ENCODE data around the gene TCL1A. TPM values are rescaled to one million over a fixed set of nuclear protein-coding genes. Genes with fewer than 3 reads are reported as not detected.

Gene TCL1A
- polyA plus RNA-seq, 1 experiment = not detected

GRCh38 chr14:95725685-95726336, 11.9 kb upstream of the TCL1A start:
- ChIA-PET POLR2A (no interaction called here), CTCF (no interaction called here)
- Histone ChIP-seq H3K4me3 (ENCODE audit: low read depth, low read length) (no peak overlapping the region), H3K27ac (ENCODE audit: low read depth, low read length) (no peak overlapping the region), H3K9me3 (ENCODE audit: control insufficient read depth, insufficient read depth, low read length) (no peaks in the 10 kb centered on the region), H3K27me3 (ENCODE audit: control insufficient read depth, insufficient read depth, low read length) (no peaks in the 10 kb centered on the region)
- no peak for DNase-seq (ENCODE audit: low read depth, low spot score)
- no peak for TF ChIP-seq CTCF (IDR thresholded peaks at IDR 0.05; ENCODE audit: low read depth, low read length)

- DNase-seq (ENCODE audit: low read depth, low spot score) = no peak
- no peak overlapping the region for H3K4me3 ChIP-seq (ENCODE audit: low read depth, low read length)
- no peaks in the 10 kb centered on the region for H3K27me3 ChIP-seq (ENCODE audit: control insufficient read depth, insufficient read depth, low read length)
- no peaks in the 10 kb centered on the region for H3K9me3 ChIP-seq (ENCODE audit: control insufficient read depth, insufficient read depth, low read length)
- TF ChIP-seq CTCF (IDR thresholded peaks at IDR 0.05; ENCODE audit: low read depth, low read length) = no peak
- H3K27ac ChIP-seq (ENCODE audit: low read depth, low read length) = no peak overlapping the region
- POLR2A ChIA-PET = no interaction called here
- CTCF ChIA-PET = no interaction called here
These were observed 8.7 kb upstream of the TCL1A start for GRCh38 chr14:95722525-95723190.

GRCh38 chr14:95712398-95712797, 1.5 kb downstream of the TCL1A start:
- no peak overlapping the region for H3K27ac ChIP-seq (ENCODE audit: low read depth, low read length)
- no peak overlapping the region for H3K4me3 ChIP-seq (ENCODE audit: low read depth, low read length)
- no peak for DNase-seq (ENCODE audit: low read depth, low spot score)
- CTCF ChIA-PET = no interaction called here
- H3K9me3 ChIP-seq (ENCODE audit: control insufficient read depth, insufficient read depth, low read length) = peaks cover 9% of the 10 kb centered on the region; the same call in 1 of the 2 replicates
- H3K27me3 ChIP-seq (ENCODE audit: control insufficient read depth, insufficient read depth, low read length) = peaks cover 4% of the 10 kb centered on the region
- POLR2A ChIA-PET = no interaction called here
- TF ChIP-seq CTCF (IDR thresholded peaks at IDR 0.05; ENCODE audit: low read depth, low read length) = no peak

- DNase-seq (ENCODE audit: low read depth, low spot score) = no peak
- POLR2A ChIA-PET = no interaction called here
- CTCF ChIA-PET = no interaction called here
- Histone ChIP-seq H3K4me3 (ENCODE audit: low read depth, low read length) (no peak overlapping the region), H3K27me3 (ENCODE audit: control insufficient read depth, insufficient read depth, low read length) (peaks cover 4% of the 10 kb centered on the region), H3K27ac (ENCODE audit: low read depth, low read length) (no peak overlapping the region), H3K9me3 (ENCODE audit: control insufficient read depth, insufficient read depth, low read length) (peaks cover 9% of the 10 kb centered on the region; the same call in 1 of the 2 replicates)
- TF ChIP-seq CTCF (IDR thresholded peaks at IDR 0.05; ENCODE audit: low read depth, low read length) = no peak
These were observed 2.3 kb downstream of the TCL1A start for GRCh38 chr14:95711476-95712176.

- no peak for TF ChIP-seq CTCF (IDR thresholded peaks at IDR 0.05; ENCODE audit: low read depth, low read length)
- H3K27ac ChIP-seq (ENCODE audit: low read depth, low read length) = no peak overlapping the region
- peaks cover 4% of the 10 kb centered on the region for H3K27me3 ChIP-seq (ENCODE audit: control insufficient read depth, insufficient read depth, low read length)
- CTCF ChIA-PET = no interaction called here
- POLR2A ChIA-PET = no interaction called here
- DNase-seq (ENCODE audit: low read depth, low spot score) = no peak
- H3K9me3 ChIP-seq (ENCODE audit: control insufficient read depth, insufficient read depth, low read length) = peaks cover 9% of the 10 kb centered on the region; the same call in 1 of the 2 replicates
- H3K4me3 ChIP-seq (ENCODE audit: low read depth, low read length) = no peak overlapping the region
These were observed 3.8 kb downstream of the TCL1A start for GRCh38 chr14:95710106-95710505.

Data from AG04450 (cell line).